ENCODE measurements around the gene PARD3. TPM values are rescaled to one million over a fixed set of nuclear protein-coding genes. Genes with fewer than 3 reads are reported as not detected.

PARD3 gene
- polyA plus RNA-seq, 1 donor from 2014 or later: 12.4 TPM

DNA sequence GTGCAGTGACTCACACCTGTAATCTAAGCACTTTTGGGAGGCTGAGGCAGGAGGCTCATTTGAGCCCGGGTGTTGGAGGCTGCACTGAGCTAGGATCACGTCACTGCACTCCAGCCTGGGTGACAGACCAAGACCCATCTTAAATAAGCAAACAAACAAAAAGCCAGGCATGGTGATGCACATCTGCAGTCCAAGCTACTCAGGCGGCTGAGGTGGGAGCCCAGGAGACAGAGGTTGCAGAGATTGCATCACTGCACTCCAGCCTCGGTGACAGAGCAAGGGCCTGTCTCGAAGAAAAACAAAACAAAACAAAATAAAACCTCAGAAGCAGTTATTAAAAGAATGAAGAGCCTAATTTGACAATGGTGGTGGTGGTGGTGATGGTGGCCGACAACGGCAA is 132.5 kb downstream of the PARD3 start:
- H3K27me3 ChIP-seq (ENCODE audit: insufficient read depth, low read depth, low read length): no peaks in the 10 kb centered on the region
- no peak overlapping the region for H3K4me2 ChIP-seq (ENCODE audit: low read length)
- no peaks in the 10 kb centered on the region for H3K36me3 ChIP-seq (ENCODE audit: insufficient read depth, low read length)
- no peaks in the 10 kb centered on the region for H3K9me2 ChIP-seq (ENCODE audit: insufficient read depth, low read length)
- H3F3A ChIP-seq (ENCODE audit: insufficient read depth, low read length, poor library complexity, severe bottlenecking): no peaks in the 10 kb centered on the region
- H2AFZ ChIP-seq (ENCODE audit: low read depth, low read length): no peak overlapping the region
- H3K79me2 ChIP-seq (replicated peaks; ENCODE audit: insufficient read depth, low read length): no peaks in the 10 kb centered on the region
- H3K4me3 ChIP-seq (ENCODE audit: low read length): no peak overlapping the region
- H3K9me3 ChIP-seq (ENCODE audit: low read length): no peaks in the 10 kb centered on the region
- no peaks in the 10 kb centered on the region for H4K20me1 ChIP-seq (ENCODE audit: insufficient read depth)
- H3K27ac ChIP-seq (ENCODE audit: low read length): no peak overlapping the region
- TF ChIP-seq, protein P1, sequence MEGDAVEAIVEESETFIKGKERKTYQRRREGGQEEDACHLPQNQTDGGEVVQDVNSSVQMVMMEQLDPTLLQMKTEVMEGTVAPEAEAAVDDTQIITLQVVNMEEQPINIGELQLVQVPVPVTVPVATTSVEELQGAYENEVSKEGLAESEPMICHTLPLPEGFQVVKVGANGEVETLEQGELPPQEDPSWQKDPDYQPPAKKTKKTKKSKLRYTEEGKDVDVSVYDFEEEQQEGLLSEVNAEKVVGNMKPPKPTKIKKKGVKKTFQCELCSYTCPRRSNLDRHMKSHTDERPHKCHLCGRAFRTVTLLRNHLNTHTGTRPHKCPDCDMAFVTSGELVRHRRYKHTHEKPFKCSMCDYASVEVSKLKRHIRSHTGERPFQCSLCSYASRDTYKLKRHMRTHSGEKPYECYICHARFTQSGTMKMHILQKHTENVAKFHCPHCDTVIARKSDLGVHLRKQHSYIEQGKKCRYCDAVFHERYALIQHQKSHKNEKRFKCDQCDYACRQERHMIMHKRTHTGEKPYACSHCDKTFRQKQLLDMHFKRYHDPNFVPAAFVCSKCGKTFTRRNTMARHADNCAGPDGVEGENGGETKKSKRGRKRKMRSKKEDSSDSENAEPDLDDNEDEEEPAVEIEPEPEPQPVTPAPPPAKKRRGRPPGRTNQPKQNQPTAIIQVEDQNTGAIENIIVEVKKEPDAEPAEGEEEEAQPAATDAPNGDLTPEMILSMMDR (IDR thresholded peaks at IDR 0.05; ENCODE audit: poor library complexity, severe bottlenecking): no peak
- TF ChIP-seq TAF1 (IDR thresholded peaks at IDR 0.05; ENCODE audit: low read depth): no peak
- no peak for TF ChIP-seq EZH2 (IDR thresholded peaks at IDR 0.05; ENCODE audit: borderline replicate concordance, insufficient read depth, low read length, poor library complexity, severe bottlenecking)
- TF ChIP-seq, protein P2, sequence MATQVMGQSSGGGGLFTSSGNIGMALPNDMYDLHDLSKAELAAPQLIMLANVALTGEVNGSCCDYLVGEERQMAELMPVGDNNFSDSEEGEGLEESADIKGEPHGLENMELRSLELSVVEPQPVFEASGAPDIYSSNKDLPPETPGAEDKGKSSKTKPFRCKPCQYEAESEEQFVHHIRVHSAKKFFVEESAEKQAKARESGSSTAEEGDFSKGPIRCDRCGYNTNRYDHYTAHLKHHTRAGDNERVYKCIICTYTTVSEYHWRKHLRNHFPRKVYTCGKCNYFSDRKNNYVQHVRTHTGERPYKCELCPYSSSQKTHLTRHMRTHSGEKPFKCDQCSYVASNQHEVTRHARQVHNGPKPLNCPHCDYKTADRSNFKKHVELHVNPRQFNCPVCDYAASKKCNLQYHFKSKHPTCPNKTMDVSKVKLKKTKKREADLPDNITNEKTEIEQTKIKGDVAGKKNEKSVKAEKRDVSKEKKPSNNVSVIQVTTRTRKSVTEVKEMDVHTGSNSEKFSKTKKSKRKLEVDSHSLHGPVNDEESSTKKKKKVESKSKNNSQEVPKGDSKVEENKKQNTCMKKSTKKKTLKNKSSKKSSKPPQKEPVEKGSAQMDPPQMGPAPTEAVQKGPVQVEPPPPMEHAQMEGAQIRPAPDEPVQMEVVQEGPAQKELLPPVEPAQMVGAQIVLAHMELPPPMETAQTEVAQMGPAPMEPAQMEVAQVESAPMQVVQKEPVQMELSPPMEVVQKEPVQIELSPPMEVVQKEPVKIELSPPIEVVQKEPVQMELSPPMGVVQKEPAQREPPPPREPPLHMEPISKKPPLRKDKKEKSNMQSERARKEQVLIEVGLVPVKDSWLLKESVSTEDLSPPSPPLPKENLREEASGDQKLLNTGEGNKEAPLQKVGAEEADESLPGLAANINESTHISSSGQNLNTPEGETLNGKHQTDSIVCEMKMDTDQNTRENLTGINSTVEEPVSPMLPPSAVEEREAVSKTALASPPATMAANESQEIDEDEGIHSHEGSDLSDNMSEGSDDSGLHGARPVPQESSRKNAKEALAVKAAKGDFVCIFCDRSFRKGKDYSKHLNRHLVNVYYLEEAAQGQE (IDR thresholded peaks at IDR 0.05; ENCODE audit: borderline replicate concordance): no peak
- no peak for TF ChIP-seq RAD21 (conservative IDR thresholded peaks at IDR 0.05)
- no peak for TF ChIP-seq EP300 (conservative IDR thresholded peaks at IDR 0.05; ENCODE audit: poor library complexity, severe bottlenecking)
- TF ChIP-seq POLR2AphosphoS5 (IDR thresholded peaks at IDR 0.05): no peak
- no peak for TF ChIP-seq SMC3 (conservative IDR thresholded peaks at IDR 0.05; ENCODE audit: poor library complexity)
- no peak for TF ChIP-seq MXI1 (conservative IDR thresholded peaks at IDR 0.05; ENCODE audit: poor library complexity, severe bottlenecking)
- H3K9ac ChIP-seq (ENCODE audit: low read length): no peak overlapping the region

DNA sequence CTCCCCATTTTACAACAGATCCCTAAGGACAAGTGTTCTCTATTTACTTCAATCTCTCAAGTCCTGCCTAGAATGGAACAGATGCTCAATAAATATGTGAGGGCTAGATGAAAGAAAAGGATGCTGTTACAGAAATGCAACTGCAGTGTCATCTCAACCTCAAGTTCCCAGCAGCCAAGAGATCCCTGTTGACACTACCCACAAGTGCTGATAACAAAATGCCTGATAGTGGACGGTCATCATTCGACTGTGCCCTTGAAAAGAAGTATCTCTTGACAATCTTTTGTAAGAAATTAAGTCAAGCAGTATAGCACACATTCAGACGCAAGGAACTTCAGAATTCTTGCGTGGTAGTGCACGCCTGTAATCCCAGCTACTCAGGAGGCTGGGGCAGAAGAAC is 133.2 kb downstream of the PARD3 start:
- no peak overlapping the region for H3K27ac ChIP-seq (ENCODE audit: low read length)
- no peak overlapping the region for H3K9ac ChIP-seq (ENCODE audit: low read length)
- H3K36me3 ChIP-seq (ENCODE audit: insufficient read depth, low read length): no peaks in the 10 kb centered on the region
- H3K27me3 ChIP-seq (ENCODE audit: insufficient read depth, low read depth, low read length): no peaks in the 10 kb centered on the region
- no peaks in the 10 kb centered on the region for H4K20me1 ChIP-seq (ENCODE audit: insufficient read depth)
- no peaks in the 10 kb centered on the region for H3K79me2 ChIP-seq (replicated peaks; ENCODE audit: insufficient read depth, low read length)
- TF ChIP-seq SMC3 (conservative IDR thresholded peaks at IDR 0.05; ENCODE audit: poor library complexity) (no peak), EP300 (conservative IDR thresholded peaks at IDR 0.05; ENCODE audit: poor library complexity, severe bottlenecking) (no peak)
- TF ChIP-seq, protein P1 (IDR thresholded peaks at IDR 0.05; ENCODE audit: poor library complexity, severe bottlenecking): no peak
- TF ChIP-seq, protein P2 (IDR thresholded peaks at IDR 0.05; ENCODE audit: borderline replicate concordance): no peak
- no peaks in the 10 kb centered on the region for H3F3A ChIP-seq (ENCODE audit: insufficient read depth, low read length, poor library complexity, severe bottlenecking)
- no peaks in the 10 kb centered on the region for H3K9me2 ChIP-seq (ENCODE audit: insufficient read depth, low read length)
- H3K9me3 ChIP-seq (ENCODE audit: low read length): no peaks in the 10 kb centered on the region
- no peak overlapping the region for H2AFZ ChIP-seq (ENCODE audit: low read depth, low read length)
- no peak overlapping the region for H3K4me2 ChIP-seq (ENCODE audit: low read length)
- H3K4me3 ChIP-seq (ENCODE audit: low read length): no peak overlapping the region
